GM03348 (cell line): Measurements from ENCODE around the gene TTBK1.

ENCODE experiments used
- DNase-seq: peaks from one replicate; pipeline ENCODE4 v3.0.0; 2012; ENCODE audit warnings: low spot score

Gene TTBK1

DNA sequence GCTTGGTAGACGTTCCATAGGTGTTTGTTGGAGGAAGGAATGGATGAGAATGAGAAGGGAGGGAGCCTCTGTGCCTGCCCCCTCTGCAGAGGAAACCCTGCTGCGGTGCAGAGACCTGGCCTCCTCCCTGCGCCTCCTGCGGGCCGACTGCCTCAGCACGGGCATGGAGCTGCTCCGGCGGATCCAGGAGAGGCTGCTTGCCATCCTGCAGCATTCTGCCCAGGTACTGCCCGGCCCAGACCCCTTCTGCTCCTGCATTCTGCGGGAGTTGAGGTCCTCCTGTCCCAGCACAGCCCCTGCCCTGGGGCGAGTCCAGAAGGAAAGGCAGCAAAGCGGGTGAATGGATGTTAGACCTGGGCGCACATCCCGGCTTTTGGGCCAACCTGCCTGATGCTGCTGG, 20.1 kb upstream of the TTBK1 start:
- DNase-seq = no peak

DNA sequence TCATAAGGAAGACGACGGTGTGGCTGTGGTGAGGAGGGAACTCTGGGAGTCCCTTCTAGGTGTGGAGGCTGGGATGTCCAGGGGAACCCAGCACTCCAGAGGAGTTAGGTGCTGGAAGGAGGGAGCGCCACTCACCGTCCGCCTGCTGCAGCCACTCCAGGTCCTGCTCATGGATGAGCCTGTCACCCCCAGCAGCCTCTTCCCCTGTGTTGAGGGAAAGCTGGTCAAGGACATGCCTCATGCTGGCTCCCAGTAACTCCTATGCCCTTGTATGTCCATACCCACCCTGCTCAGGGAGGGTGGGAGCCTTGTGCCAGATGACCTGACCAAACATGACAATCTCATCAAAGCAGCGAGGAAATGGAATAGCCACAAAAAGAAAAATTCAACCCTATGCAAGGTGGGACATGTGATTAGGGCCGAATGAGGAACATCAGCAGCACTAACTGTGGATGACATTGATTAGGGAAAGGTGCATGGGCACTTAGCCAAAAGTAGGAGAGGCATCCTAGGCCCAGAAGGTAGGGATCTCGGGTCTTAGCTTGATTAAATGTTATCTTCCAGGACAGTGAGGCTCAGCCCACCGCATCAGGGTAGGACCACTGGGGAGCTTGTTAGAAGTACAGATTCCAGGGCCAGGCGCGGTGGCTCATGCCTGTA, 17.0 kb upstream of the TTBK1 start:
- no peak for DNase-seq

DNA sequence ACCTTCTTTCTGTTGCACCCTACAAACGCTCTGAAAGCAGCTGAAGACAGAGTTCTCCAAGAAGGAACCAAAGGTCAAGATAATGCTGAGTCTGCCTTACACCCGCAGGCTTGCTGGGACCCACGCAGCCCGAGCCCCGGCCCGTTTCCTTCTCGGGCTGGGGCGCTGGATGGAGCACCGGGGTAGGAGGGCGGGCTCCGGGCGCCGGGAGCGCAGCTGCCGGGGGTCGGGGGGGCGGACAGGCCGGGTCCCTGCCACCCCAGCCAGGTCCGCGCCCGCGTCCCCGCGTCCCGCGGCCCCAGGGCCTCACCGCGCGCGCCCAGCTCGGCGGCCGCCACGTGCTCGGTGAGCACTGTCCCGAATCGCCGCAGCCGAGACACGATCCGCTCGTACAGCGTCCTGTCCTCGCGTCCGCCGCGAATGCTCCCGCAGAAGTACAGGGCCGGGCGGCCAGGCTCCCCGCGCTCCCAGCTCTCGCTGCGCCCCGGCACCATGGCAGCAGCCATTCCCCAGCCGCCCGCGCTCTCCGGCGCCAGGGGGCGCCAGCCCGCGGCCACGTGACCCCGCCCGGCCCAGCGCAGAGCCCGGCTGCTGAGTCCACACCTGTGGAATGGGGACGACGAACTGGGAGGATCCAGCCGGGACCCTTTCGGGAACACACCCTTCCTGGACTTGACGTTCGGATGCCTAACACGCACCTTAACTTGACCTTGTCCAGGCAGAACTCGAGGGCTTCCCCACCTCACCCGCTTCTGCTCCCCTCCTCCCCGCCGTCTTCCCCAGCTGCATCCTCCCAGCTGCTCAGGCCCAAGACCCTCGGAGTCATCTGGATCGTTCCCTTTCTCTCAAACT, 14.1 kb upstream of the TTBK1 start, which contains the start of gene DNPH1:
TSS of gene DNPH1 (minus strand) at position 531 of the 852 bp plus-strand sequence. CDS start at position 506, 25 bp downstream.
- peak; percentile 95 for DNase-seq

DNA sequence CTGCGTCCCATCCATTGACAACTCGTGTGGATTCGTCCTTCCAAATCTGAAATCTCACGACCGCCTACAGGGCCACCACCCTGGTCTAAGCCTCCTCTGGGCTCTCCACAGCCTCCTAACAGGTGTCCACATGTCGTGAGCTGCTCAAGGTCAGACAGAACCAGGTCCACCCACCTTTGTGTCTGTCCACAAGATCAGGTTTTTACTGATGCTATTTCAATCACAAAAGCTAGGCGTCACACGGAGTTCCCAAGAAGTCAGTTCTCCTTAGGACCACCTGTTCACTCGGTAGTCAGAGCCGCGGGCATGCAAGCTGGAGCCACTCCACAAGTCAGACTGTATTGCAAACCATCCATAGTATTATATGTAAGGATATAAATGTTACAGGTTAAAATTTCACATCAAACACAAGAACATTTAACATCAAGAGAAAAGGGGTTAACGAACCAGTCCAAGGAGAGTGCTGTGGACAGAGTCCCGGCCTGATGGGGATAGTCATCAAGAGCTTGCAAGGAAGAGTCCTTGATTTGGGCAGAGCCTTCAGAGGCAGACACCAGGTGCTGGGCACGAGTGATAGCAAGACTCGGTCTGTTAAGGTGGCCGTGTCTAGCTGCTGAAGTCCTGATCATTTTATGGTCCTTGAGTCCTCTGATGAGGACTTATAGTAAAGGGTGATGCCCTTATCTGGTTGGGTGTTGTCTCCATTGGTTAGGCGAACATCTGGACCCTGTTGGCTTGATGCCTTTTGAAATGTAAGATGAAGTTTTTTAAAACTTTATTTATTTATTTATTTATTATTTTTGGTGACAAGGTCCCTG, 13.3 kb upstream of the TTBK1 start:
- no peak for DNase-seq

DNA sequence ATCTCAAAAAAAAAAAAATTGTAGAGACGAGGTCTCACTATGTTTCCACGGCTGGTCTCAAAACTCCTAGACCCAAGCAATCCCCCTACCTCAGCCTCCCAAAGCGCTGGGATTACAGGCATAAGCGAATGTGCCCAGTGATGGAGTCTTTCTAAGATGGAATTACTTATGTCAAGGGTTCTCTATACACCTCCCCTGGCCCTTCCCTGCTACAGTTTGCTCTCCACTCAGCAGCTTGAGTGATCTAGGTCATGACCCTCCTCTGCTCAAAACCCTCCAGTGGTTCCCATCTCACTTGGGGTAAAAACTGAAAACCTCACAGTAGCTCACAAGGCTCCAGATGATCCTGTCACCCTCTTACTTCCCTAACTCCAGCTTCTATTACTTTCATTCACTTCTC, 12.2 kb upstream of the TTBK1 start:
- no peak for DNase-seq

DNA sequence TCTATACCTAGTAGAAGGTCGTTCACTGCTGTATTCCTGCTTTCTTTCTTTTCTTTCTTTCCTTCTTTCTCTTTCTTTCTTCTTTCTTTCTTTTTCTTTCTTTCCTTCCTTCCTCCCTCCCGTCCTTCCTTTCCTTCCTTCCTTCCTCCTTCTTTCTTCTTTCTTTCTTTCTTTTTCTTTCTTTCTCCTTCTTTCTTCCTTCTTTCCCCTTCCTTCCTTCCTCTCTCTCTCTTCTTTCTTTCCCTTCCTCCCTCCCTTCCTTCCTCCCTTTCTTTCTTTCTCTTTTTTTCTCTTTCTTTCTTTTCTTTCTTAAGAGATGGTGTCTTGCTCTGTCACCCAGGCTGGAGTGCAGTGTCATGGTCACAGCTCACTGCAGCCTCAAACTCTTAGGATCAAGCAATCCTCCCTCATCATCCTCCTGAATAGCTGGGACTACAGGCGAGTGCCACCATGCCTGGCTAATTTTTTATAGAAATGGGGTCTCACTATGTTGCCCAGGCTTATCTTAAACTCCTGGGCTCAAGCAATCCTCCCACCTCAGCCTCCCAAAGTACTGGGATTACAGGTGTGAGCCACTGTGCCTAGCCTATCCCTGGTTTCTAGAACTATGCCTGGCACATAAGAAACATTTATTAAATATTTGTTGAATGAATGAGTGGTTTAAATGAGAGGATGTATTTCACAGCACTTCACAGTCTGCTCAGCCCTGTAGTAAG, 11.4 kb upstream of the TTBK1 start:
- no peak for DNase-seq

DNA sequence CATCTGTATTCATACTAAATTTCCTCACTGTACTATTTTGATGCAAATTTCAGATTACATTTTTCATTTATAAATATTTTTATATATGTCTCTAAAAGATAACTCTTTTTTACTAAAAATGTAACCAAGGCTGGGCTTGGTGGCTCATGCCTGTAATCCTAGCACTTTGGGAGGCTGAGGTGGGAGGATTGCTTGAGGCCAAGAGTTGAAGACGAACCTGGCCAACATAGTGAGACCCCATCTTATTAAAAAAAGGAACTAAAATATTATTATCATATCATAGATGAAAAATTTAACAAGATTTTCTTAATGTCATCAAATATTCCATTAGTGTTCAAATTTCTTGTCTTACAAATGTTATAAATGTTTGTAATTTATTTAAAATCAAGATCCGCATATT, 7.4 kb upstream of the TTBK1 start:
- no peak for DNase-seq

DNA sequence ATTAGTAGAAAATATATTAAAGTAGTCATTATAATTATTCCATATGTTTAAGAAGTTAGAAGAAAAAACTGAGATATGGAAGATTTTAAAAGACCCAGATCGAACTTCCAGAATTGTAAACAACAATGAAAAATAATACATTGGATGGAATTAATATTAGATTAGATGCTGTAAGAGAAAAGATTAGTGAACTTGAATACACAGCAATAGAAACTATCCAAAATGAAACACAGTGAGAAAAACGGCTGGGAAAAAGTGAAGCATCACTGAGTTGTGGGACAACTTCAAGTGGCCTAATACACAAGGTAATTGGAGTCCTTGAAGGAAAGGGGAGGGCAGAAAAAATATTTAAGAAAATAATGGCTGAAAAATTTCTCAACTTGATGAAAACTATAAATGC, 4.2 kb upstream of the TTBK1 start:
- no peak for DNase-seq

DNA sequence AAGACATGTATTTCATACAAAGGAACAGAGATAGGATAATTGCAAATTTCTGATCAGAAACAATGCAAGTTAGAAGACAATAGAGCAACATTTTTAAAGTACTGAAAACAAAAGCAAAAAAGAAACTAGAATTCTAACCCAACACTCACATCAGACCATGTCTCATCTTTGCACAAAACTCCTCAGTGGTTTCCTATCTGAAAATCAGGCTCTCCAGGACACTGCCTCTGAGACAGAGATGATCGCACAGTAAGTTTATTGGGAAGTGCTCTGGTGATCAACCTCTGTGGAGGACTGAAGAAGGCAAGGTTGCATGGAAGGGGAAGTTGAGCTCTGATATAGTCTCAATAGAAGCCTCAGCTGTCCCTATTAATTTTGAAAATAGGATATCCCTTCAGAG, 2.3 kb upstream of the TTBK1 start:
- no peak for DNase-seq

DNA sequence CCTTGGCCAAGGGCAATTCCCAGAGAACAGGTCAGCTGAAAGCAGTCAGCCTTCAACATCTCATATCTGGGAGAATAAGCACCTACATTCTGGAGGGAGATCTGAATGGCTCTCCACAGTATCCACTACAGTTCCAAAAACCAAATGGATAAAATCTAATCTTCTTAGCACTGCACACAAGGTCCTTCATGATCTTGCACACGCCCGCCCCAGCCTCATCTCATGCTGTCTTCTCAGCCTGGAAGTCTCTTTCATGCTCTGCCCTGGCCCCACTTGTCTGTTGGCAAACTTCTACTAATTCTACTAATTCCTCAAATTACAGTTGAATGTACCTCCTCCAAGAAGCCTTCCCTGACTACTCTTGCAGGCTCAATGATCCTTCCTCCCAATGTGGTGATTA, 1.8 kb upstream of the TTBK1 start:
- DNase-seq = no peak

DNA sequence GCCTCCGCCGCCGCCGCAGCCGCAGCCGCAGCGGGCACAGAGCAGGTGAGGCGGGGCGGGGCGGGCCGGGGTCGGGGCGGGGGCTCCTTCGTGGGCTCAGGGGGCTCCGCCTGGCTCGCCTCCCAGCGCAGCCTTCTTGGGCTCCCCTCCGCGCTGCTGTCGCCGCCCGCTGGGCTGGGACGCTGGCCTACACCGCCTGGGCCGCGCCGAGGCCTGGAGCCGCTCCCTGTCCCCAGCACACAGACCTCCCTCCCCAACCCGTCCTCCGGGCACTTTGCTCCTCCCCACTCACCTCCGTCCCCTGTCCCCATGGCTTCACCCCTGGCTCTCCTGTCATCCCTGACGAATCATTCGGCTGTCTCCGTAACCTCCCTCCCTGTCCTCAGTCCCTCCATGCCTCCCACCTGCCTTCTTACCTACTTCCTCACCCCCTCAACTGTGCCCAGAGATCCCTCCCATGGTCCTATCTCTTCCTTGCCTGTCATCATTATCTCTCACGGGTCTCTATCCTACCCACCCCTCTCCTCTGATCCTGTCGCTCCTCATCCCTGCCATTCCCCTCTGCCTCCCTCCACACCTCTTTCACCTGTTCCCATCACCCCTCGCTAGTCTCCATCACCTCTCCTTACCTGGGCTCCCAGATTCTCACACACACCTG, 512 bp downstream of the TTBK1 start:
- no peak for DNase-seq

DNA sequence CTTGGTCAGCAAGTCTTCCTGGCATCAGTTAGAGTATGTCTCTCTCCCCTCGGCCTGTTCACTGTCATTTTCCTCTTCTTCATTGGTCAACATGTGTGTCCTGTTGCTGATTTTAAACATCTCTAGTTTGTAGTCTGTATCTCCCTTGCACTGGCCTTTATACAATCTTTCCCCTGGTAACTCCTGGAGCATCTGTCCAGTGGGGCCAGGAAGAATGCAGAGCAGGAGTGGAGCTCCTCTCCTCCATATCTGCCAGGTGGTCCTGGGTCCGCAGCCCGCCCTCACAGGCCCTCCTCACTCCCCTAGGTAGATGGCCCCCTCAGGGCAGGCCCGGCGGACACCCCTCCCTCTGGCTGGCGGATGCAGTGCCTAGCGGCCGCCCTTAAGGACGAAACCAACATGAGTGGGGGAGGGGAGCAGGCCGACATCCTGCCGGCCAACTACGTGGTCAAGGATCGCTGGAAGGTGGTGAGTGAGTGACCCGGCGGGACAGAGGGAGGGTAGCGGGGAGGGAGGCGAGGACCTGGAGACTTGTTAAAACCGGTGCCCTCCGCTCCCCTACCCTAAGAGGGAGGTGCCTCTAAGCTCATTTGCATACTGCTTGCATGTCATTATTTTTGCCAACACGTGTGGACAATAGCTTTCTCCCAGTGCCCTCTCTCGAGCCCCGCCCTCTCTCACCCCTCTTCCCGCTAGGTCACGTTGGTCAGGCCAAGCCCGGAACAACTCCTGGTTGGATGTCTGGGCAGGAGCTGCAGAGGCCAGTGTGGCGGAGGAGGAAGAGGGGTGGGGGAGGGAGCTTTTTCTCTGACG, 3.2 kb downstream of the TTBK1 start:
- no peak for DNase-seq

DNA sequence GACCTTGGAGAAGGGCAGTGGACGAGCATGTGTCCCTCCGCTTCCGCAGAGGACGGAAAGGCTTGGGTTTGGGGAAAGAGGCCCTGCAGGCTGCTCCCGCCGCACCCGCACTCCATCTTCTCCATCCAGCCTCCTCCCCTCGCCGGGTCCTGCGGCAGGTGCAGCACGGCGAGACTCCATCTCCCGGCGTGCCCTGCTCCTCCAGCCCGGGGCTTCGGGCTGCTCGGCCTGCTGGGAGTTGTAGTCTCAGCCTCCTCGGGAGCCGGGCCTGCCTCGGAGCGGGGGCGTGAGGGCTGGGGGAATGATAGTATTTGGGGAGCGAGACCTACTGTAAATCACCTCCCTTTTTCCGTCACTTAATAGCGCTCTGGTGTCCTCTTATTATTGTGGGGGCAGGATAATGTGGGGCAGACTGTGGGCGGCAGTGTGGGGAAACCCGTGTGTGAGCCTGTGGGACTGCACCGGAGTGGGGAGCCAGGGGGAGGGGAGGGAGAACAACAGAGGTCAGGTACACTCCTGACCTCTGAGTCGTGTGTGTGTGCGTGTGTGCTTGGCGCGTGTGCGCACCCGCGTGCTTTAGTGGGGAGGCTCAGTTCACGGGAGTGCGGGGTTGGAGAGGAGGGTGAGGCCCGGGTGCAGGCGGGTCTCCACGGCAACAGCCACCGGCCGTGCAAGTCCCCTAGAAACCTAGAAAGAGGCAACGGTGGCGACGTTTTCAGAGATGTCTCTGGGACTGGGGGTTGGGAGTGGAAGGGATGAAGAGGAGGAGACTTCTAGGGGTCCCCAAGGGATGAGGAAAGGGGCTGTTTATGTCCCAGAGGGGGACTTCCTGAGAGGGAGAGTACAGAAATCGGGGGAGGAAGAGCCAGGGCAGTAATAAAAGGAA, 4.1 kb downstream of the TTBK1 start:
- DNase-seq = peak; percentile 88

DNA sequence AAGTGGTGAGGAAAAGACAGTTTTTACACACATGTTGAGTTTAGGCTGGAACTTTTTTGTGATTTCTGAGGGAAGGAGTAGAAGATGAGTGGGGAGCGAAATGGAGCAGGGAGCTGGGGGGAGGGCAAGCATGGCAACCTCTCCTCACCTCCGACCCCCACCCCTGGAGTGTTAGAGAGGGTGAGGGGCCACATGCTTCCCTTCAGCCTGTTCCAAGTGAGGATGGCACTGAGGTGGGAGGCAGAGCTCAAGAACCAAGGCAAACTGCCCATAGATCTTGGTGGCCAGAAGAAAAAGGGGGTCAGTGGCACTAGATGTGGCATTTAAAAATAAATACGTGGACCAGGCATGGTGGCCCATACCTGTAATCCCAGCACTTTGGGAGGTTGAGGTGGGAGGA, 4.8 kb downstream of the TTBK1 start:
- no peak for DNase-seq

DNA sequence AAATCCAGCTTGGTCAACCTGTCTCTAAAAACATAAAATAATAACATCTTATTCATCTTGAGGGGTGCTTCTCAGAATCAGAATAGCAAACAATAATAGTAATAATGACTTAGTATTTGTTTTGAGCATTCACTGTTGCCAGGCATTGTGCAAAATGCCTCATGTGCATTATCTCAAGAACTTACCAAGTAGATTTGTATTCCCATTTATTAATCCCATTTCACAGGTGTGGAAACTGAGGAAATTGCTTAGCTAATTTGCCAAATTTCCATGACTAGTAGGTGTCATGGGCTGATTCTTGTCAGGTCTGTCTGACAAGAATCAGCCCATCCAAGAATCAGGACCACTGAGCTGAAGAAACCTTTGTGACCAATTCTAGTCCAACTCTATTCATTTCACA, 5.5 kb downstream of the TTBK1 start:
- no peak for DNase-seq

DNA sequence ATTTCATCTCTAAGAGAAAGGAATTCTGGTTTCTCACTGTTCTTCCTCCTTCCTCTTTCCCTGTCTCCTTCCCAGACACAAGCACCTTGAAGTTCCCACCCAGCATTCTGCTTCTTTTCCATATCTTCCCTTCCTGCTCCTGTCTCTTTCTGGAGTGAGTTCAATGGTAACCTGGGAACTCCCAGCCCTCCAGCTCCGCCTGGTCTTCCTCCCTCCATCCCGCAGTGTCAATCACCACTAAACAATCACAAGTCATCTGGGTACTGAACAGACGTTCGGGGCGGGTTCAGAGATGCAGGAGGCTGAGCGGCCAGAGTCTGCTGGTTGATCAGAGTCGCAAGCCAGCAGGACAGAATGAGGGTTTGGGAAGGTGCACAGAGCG, 7.7 kb downstream of the TTBK1 start:
- DNase-seq = no peak

DNA sequence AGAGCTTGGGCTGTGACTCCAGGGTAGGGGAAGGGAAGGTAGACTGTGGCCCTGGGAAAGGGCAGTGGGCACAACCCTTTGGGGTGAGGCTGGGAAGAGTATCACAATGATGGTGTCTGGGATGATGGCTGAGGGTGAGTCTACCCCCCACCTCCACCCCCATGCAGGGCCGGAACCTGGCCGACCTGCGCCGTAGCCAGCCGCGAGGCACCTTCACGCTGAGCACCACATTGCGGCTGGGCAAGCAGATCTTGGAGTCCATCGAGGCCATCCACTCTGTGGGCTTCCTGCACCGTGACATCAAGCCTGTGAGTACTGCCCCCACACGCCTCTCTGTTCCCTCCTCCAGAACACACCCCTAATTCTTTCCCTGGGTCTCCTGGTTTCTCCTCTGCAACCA, 10.1 kb downstream of the TTBK1 start:
- DNase-seq = no peak

DNA sequence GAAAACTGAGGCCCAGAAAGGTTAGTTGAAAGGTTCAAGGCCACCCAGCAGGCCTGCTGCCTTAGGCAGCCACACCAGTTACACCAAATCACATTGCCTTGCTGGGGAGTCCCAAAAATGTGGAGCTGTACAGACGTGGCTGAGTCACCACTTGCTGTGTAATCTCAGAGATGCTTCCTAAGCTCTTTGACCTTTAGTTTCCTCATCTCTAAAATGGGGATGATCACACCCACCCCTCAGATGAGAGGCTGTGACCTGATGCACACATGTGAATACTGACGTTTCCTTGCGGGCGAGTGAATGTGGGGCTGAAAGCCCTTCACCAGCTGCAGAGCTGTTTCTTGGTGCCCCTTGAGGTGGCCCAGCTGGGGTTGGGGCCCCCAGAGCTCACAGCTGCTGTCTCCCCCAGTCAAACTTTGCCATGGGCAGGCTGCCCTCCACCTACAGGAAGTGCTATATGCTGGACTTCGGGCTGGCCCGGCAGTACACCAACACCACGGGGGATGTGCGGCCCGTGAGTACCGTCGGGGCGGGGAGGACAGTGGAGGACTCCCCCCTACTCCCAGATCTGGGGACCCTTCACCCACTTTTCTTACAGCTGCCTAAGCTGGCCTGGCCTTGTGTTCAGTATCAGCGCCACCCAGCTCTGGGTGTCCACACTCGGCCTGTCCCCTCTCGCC, 11.0 kb downstream of the TTBK1 start:
- DNase-seq = no peak

DNA sequence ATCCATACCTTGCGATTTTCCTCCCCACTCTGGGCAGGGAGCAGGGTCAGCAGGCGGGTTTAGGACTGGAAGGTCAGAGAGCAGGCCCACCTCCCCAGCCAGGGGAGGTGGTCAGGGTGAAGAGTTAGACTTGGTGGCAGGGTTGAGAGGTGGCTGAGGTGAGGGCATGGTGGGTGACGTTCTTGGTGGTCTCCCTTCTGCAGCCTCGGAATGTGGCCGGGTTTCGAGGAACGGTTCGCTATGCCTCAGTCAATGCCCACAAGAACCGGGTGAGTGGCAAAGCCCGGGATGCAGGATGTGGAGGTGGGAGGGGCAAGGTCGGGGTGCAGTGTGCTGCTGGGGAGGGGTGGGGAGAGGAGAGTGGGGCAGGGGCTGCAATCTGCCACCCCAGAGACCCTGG, 11.6 kb downstream of the TTBK1 start:
- no peak for DNase-seq
